Measurements from ENCODE around the gene CACNA2D3. TPM values are rescaled to one million over a fixed set of nuclear protein-coding genes. Genes with fewer than 3 reads are reported as not detected.
A peak's percentile ranks its signal among the peaks of the same experiment; 100 is the strongest.

CACNA2D3 gene
- total RNA-seq, 1 donor from 2014 or later = 21.2 TPM

GRCh38 chr3:54211097-54211496, 88.7 kb downstream of the CACNA2D3 start:
- Histone ChIP-seq H3K27me3 (ENCODE audit: low read depth) (no peaks in the 10 kb centered on the region), H3K4me1 (peaks cover 42% of the 10 kb centered on the region), H3K4me3 (no peak overlapping the region), H3K36me3 (no peaks in the 10 kb centered on the region), H3K9me3 (replicated peaks) (no peaks in the 10 kb centered on the region), H3K27ac (replicated peaks) (peak overlapping the region; percentile 58)
- DNase-seq = no peak
- intact Hi-C loops (cut with micrococcal nuclease) = no loop called here
- TF ChIP-seq CTCF (IDR thresholded peaks at IDR 0.05; ENCODE audit: borderline replicate concordance) = no peak

- Histone ChIP-seq H3K9me3 (replicated peaks) (no peaks in the 10 kb centered on the region), H3K4me3 (no peak overlapping the region), H3K27ac (replicated peaks) (no peak overlapping the region), H3K4me1 (peaks cover 42% of the 10 kb centered on the region), H3K27me3 (ENCODE audit: low read depth) (no peaks in the 10 kb centered on the region), H3K36me3 (no peaks in the 10 kb centered on the region)
- TF ChIP-seq CTCF (IDR thresholded peaks at IDR 0.05; ENCODE audit: borderline replicate concordance) = no peak
- intact Hi-C loops (cut with micrococcal nuclease) = no loop called here
- no peak for DNase-seq
These were observed 90.4 kb downstream of the CACNA2D3 start for GRCh38 chr3:54212723-54213122.

- DNase-seq = no peak
- Histone ChIP-seq H3K4me3 (no peak overlapping the region), H3K9me3 (replicated peaks) (no peaks in the 10 kb centered on the region), H3K4me1 (peaks cover 42% of the 10 kb centered on the region), H3K27me3 (ENCODE audit: low read depth) (no peaks in the 10 kb centered on the region), H3K27ac (replicated peaks) (no peak overlapping the region), H3K36me3 (no peaks in the 10 kb centered on the region)
- no peak for TF ChIP-seq CTCF (IDR thresholded peaks at IDR 0.05; ENCODE audit: borderline replicate concordance)
- intact Hi-C loops (cut with micrococcal nuclease) = no loop called here
These were observed 91.6 kb downstream of the CACNA2D3 start for GRCh38 chr3:54213907-54214306.

- no peak for DNase-seq
- Histone ChIP-seq H3K4me1 (peaks cover 42% of the 10 kb centered on the region), H3K4me3 (no peak overlapping the region), H3K36me3 (no peaks in the 10 kb centered on the region), H3K9me3 (replicated peaks) (no peaks in the 10 kb centered on the region), H3K27ac (replicated peaks) (no peak overlapping the region), H3K27me3 (ENCODE audit: low read depth) (no peaks in the 10 kb centered on the region)
- intact Hi-C loops (cut with micrococcal nuclease) = no loop called here
- TF ChIP-seq CTCF (IDR thresholded peaks at IDR 0.05; ENCODE audit: borderline replicate concordance) = no peak
These were observed 92.5 kb downstream of the CACNA2D3 start for GRCh38 chr3:54214845-54215244.

- H3K4me3 ChIP-seq = no peak overlapping the region
- intact Hi-C loops (cut with micrococcal nuclease) = no loop called here
- no peak for TF ChIP-seq CTCF (IDR thresholded peaks at IDR 0.05; ENCODE audit: borderline replicate concordance)
- H3K27ac ChIP-seq (replicated peaks) = no peak overlapping the region
- no peaks in the 10 kb centered on the region for H3K27me3 ChIP-seq (ENCODE audit: low read depth)
- H3K9me3 ChIP-seq (replicated peaks) = no peaks in the 10 kb centered on the region
- H3K36me3 ChIP-seq = no peaks in the 10 kb centered on the region
- no peak for DNase-seq
- peaks cover 40% of the 10 kb centered on the region for H3K4me1 ChIP-seq
These were observed 93.2 kb downstream of the CACNA2D3 start for GRCh38 chr3:54215521-54215920.

GRCh38 chr3:54217828-54218227, 95.5 kb downstream of the CACNA2D3 start:
- intact Hi-C loops (cut with micrococcal nuclease) = no loop called here
- H3K36me3 ChIP-seq = no peaks in the 10 kb centered on the region
- H3K9me3 ChIP-seq (replicated peaks) = no peaks in the 10 kb centered on the region
- peaks cover 20% of the 10 kb centered on the region for H3K4me1 ChIP-seq
- no peaks in the 10 kb centered on the region for H3K27me3 ChIP-seq (ENCODE audit: low read depth)
- no peak overlapping the region for H3K27ac ChIP-seq (replicated peaks)
- DNase-seq = no peak
- TF ChIP-seq CTCF (IDR thresholded peaks at IDR 0.05; ENCODE audit: borderline replicate concordance) = no peak
- no peak overlapping the region for H3K4me3 ChIP-seq
